Uterus (tissue), 4 donors: ENCODE results near the gene ZNF431. TPM values are rescaled to one million over a fixed set of nuclear protein-coding genes. Genes with fewer than 3 reads are reported as not detected.

Source experiments
- DNase-seq, 2 donors: peaks; one replicate each; pipeline ENCODE4 v3.0.0-alpha.2; 2019 to 2020
- H3K27ac ChIP-seq, 2 donors: fragments of 200-600 bp; sonication (generic); 1 replicate in 1 of 2; 2 replicates in 1 of 2; pipeline ENCODE4 v1.5.1; 2016 to 2018
- H3K27me3 ChIP-seq, 2 donors: fragments of 200-600 bp; sonication (generic); one replicate each; pipeline ENCODE4 v1.5.1; 2018 to 2019; ENCODE audit warnings: control low read depth in 1 of 2
- H3K36me3 ChIP-seq, 2 donors: fragments of 200-600 bp; sonication (generic); one replicate each; pipeline ENCODE4 v1.5.1; 2019; ENCODE audit warnings: control low read depth in 1 of 2
- H3K4me1 ChIP-seq, 2 donors: fragments of 200-600 bp; sonication (generic); one replicate each; pipeline ENCODE4 v1.5.1; 2018 to 2019; ENCODE audit warnings: control low read depth in 1 of 2
- H3K4me3 ChIP-seq, 2 donors: fragments of 200-600 bp; sonication (generic); 1 replicate in 1 of 2; 2 replicates in 1 of 2; pipeline ENCODE4 v1.5.1; 2018 to 2019; ENCODE audit warnings: mild to moderate bottlenecking in 1 of 2
- H3K9me3 ChIP-seq, 2 donors: fragments of 200-600 bp; sonication (generic); one replicate each; pipeline ENCODE4 v1.5.1; 2019; ENCODE audit warnings: control low read depth in 1 of 2
- CTCF ChIP-seq, 4 experiments: fragments of 200-600 bp in 2 of 4; fragments of 450-650 bp in 2 of 4; sonication (generic) in 2 of 4; IDR thresholded peaks; one replicate each; pipeline ENCODE4 v1.5.1; 2016 to 2019; ENCODE audit warnings: antibody characterized with exemption in 4 of 4, mild to moderate bottlenecking in 2 of 4, moderate library complexity in 1 of 4
- POLR2A ChIP-seq, 2 donors: fragments of 450-650 bp; IDR thresholded peaks; one replicate each; pipeline ENCODE4 v1.6.1; 2016; ENCODE audit warnings: antibody characterized with exemption in 2 of 2, mild to moderate bottlenecking in 1 of 2, moderate library complexity in 1 of 2
- intact Hi-C: fragments of 100-400 bp; cut with DNase I; formaldehyde crosslinking; loops from one replicate; pipeline ENCODE4 v1.15.1; 2023; ENCODE audit warnings: low total_unique reads
- total RNA-seq, 4 donors: library from RNA; depleted of rRNA in 3 of 4; stranded (reverse); fragments of >200 nt in 3 of 4; gene quantifications; one replicate each; pipeline versions ENCODE4 v1.1.0 to v1.2.4, GENCODE V29; 2014 to 2023
- donor health status: DM: yes; HTN: yes; CAD: no.

ZNF431 gene
- total RNA-seq, 4 donors from 2014 or later: 2.1 to 25.2 (median 11.8) TPM

GRCh38 chr19:21143854-21144253 lies 2.0 kb downstream of the ZNF431 start:
- H3K27ac ChIP-seq: no peak overlapping the region
- H3K4me3 ChIP-seq: no peak overlapping the region
- DNase-seq: no peak
- intact Hi-C loops: no loop called here
- TF ChIP-seq POLR2A (IDR thresholded peaks at IDR 0.05) (no peak), CTCF (IDR thresholded peaks at IDR 0.05) (no peak)
- H3K36me3 ChIP-seq: no peaks in the 10 kb centered on the region
- H3K4me1 ChIP-seq: no peaks in the 10 kb centered on the region
- no peaks in the 10 kb centered on the region for H3K27me3 ChIP-seq
- no peaks in the 10 kb centered on the region for H3K9me3 ChIP-seq

GRCh38 chr19:21147540-21147939 lies 5.7 kb downstream of the ZNF431 start:
- Histone ChIP-seq H3K4me1 (no peaks in the 10 kb centered on the region), H3K36me3 (no peaks in the 10 kb centered on the region), H3K27me3 (no peaks in the 10 kb centered on the region), H3K9me3 (no peaks in the 10 kb centered on the region), H3K27ac (no peak overlapping the region), H3K4me3 (no peak overlapping the region)
- TF ChIP-seq POLR2A (IDR thresholded peaks at IDR 0.05) (no peak), CTCF (IDR thresholded peaks at IDR 0.05) (no peak)
- intact Hi-C loops: no loop called here
- DNase-seq: no peak

GRCh38 chr19:21148681-21149080 lies 6.8 kb downstream of the ZNF431 start:
- TF ChIP-seq CTCF (IDR thresholded peaks at IDR 0.05) (no peak), POLR2A (IDR thresholded peaks at IDR 0.05) (no peak)
- Histone ChIP-seq H3K9me3 (no peaks in the 10 kb centered on the region), H3K36me3 (no peaks in the 10 kb centered on the region), H3K4me1 (no peaks in the 10 kb centered on the region), H3K27ac (no peak overlapping the region), H3K4me3 (no peak overlapping the region), H3K27me3 (no peaks in the 10 kb centered on the region)
- intact Hi-C loops: no loop called here
- DNase-seq: no peak

GRCh38 chr19:21149877-21150276 lies 8.0 kb downstream of the ZNF431 start:
- TF ChIP-seq POLR2A (IDR thresholded peaks at IDR 0.05): no peak
- TF ChIP-seq CTCF (IDR thresholded peaks at IDR 0.05): no peak
- no peaks in the 10 kb centered on the region for H3K9me3 ChIP-seq
- no peak overlapping the region for H3K4me3 ChIP-seq
- no peaks in the 10 kb centered on the region for H3K36me3 ChIP-seq
- no peaks in the 10 kb centered on the region for H3K27me3 ChIP-seq
- intact Hi-C loops: no loop called here
- H3K27ac ChIP-seq: no peak overlapping the region
- H3K4me1 ChIP-seq: no peaks in the 10 kb centered on the region
- DNase-seq: no peak

GRCh38 chr19:21151460-21151859 lies 9.6 kb downstream of the ZNF431 start:
- Histone ChIP-seq H3K27me3 (no peaks in the 10 kb centered on the region), H3K4me1 (no peaks in the 10 kb centered on the region), H3K4me3 (no peak overlapping the region), H3K9me3 (no peaks in the 10 kb centered on the region), H3K36me3 (no peaks in the 10 kb centered on the region), H3K27ac (no peak overlapping the region)
- no peak for DNase-seq
- TF ChIP-seq CTCF (IDR thresholded peaks at IDR 0.05) (no peak), POLR2A (IDR thresholded peaks at IDR 0.05) (no peak)
- intact Hi-C loops: no loop called here
